ENCODE measurements around the gene BSCL2.
"Not testable (repeated sequence)": the region's sequence is repeated elsewhere in the genome, so short reads cannot be mapped to it uniquely, and the experiment has no call there.

The BSCL2 gene

GRCh38 chr11:62707277-62707861 is at the start of gene BSCL2, which contains the start of gene GNG3:
BSCL2 (minus strand) TSS chr11:62707424; CDS start chr11:62707195, 229 bp downstream.
GNG3 (plus strand) TSS chr11:62707676; CDS start chr11:62708296, 620 bp downstream.
- DNase-seq (ENCODE audit: low read depth), result no peak

GRCh38 chr11:62755086-62755615 is 47.9 kb upstream of the BSCL2 start:
- no peak for DNase-seq (ENCODE audit: low read depth)

GRCh38 chr11:62753736-62754603 is 46.7 kb upstream of the BSCL2 start, which contains the start of gene ZBTB3:
ZBTB3 (minus strand) TSS chr11:62754160; CDS start chr11:62753664, 496 bp downstream.
- DNase-seq (ENCODE audit: low read depth), result peak; percentile 93

GRCh38 chr11:62752994-62753735 is 45.9 kb upstream of the BSCL2 start:
- no peak for DNase-seq (ENCODE audit: low read depth)

- no peak for DNase-seq (ENCODE audit: low read depth)
These were observed 45.1 kb upstream of the BSCL2 start for GRCh38 chr11:62752177-62752785.

- DNase-seq (ENCODE audit: low read depth), result not testable (repeated sequence)
These were observed 42.7 kb upstream of the BSCL2 start for GRCh38 chr11:62749931-62750330.

- no peak for DNase-seq (ENCODE audit: low read depth)
These were observed 40.4 kb upstream of the BSCL2 start for GRCh38 chr11:62747475-62748160.

GRCh38 chr11:62737196-62737595 is 30.0 kb upstream of the BSCL2 start:
- no peak for DNase-seq (ENCODE audit: low read depth)

GRCh38 chr11:62732830-62733229 is 25.6 kb upstream of the BSCL2 start:
- DNase-seq (ENCODE audit: low read depth), result no peak

GRCh38 chr11:62730076-62730475 is 22.9 kb upstream of the BSCL2 start:
- not testable (repeated sequence) for DNase-seq (ENCODE audit: low read depth)

GRCh38 chr11:62728171-62728988 is 21.2 kb upstream of the BSCL2 start, which contains the start of gene TTC9C:
TTC9C (plus strand) TSS chr11:62728486; CDS start chr11:62728849, 363 bp downstream.
- DNase-seq (ENCODE audit: low read depth), result peak; percentile 75

GRCh38 chr11:62727872-62728170 is 20.6 kb upstream of the BSCL2 start:
- DNase-seq (ENCODE audit: low read depth), result peak; percentile 68

- DNase-seq (ENCODE audit: low read depth), result peak; percentile 97
These were observed 20.1 kb upstream of the BSCL2 start, which contains the start of gene HNRNPUL2 for GRCh38 chr11:62727165-62727871. HNRNPUL2 (minus strand) TSS chr11:62727457; CDS start chr11:62727156, 301 bp downstream.

- no peak for DNase-seq (ENCODE audit: low read depth)
These were observed 19.6 kb upstream of the BSCL2 start for GRCh38 chr11:62726915-62727164.

- DNase-seq (ENCODE audit: low read depth), result no peak
These were observed 19.1 kb upstream of the BSCL2 start for GRCh38 chr11:62726156-62726914.

GRCh38 chr11:62725646-62726045 is 18.4 kb upstream of the BSCL2 start:
- no peak for DNase-seq (ENCODE audit: low read depth)

- no peak for DNase-seq (ENCODE audit: low read depth)
These were observed 16.9 kb upstream of the BSCL2 start for GRCh38 chr11:62724171-62724570.

GRCh38 chr11:62721994-62722393 is 14.8 kb upstream of the BSCL2 start:
- no peak for DNase-seq (ENCODE audit: low read depth)

Data from stimulated activated CD8-positive, alpha-beta memory T cell treated with anti-CD3 and anti-CD28 coated beads, Interleukin-12 subunit alpha, Interleukin-12 subunit beta, amount 100 ng/mL, for 1 hour (primary cell).